BE2C (cell line): ENCODE data around the gene TRAPPC6A.
A peak's percentile ranks its signal among the peaks of the same experiment; 100 is the strongest.

Experiments used
- DNase-seq: peaks from one replicate; pipeline ENCODE4 v3.0.0-alpha.2; 2020
- H3K27me3 ChIP-seq: fragments of 250-450 bp; sonication (Bioruptor Pico); 2 replicates; pipeline ENCODE4 v1.5.1; 2020; ENCODE audit warnings: mild to moderate bottlenecking
- H3K36me3 ChIP-seq: fragments of 250-450 bp; sonication (Bioruptor Pico); 2 replicates; pipeline ENCODE4 v1.5.1; 2020; ENCODE audit warnings: mild to moderate bottlenecking
- H3K4me1 ChIP-seq: fragments of 250-450 bp; sonication (Bioruptor Pico); 2 replicates; pipeline ENCODE4 v1.5.1; 2020
- H3K4me3 ChIP-seq: 2 replicates; pipeline ENCODE4 v1.5.1; 2011; ENCODE audit warnings: low read depth, low read length
- H3K9me3 ChIP-seq: fragments of 250-450 bp; sonication (Bioruptor Pico); 2 replicates; pipeline ENCODE4 v1.5.1; 2020
- CTCF ChIP-seq: IDR thresholded peaks from 2 replicates; pipeline ENCODE4 v1.5.1; 2012; ENCODE audit warnings: mild to moderate bottlenecking, low read depth, low read length

Gene TRAPPC6A

GRCh38 chr19:45206328-45206727 is 28.3 kb upstream of the TRAPPC6A start:
- TF ChIP-seq CTCF, result no peak
- Histone ChIP-seq H3K36me3 (no peaks in the 10 kb centered on the region), H3K27me3 (no peaks in the 10 kb centered on the region; the same call in 1 of the 2 replicates), H3K4me1 (no peaks in the 10 kb centered on the region), H3K9me3 (no peaks in the 10 kb centered on the region), H3K4me3 (no peak overlapping the region)
- DNase-seq, result no peak

- Histone ChIP-seq H3K36me3 (no peaks in the 10 kb centered on the region), H3K9me3 (no peaks in the 10 kb centered on the region), H3K27me3 (no peaks in the 10 kb centered on the region; the same call in 1 of the 2 replicates), H3K4me3 (no peak overlapping the region), H3K4me1 (no peaks in the 10 kb centered on the region)
- TF ChIP-seq CTCF, result no peak
- DNase-seq, result no peak
Measured at GRCh38 chr19:45205810-45206209, 27.8 kb upstream of the TRAPPC6A start.

DNA sequence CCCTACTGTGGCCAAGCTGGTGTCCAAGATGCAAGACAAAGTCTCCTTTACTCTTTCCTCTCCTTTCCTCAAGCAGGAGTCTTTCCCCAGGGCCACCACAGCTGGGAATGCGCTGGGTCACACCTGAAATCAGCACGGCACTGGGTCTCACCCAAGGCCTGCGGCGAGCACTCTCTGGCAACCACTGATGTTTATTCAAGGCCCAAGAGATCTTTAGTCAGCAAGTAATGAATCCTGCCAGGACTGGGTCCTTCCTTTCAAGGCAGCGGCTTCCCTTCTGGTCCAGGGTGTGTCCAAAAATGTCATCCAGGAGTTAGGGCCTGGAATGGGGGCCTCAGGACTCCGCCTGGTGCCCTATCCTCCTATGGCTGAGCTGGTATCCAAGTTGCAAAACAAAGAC is 24.6 kb upstream of the TRAPPC6A start:
- no peaks in the 10 kb centered on the region for H3K36me3 ChIP-seq
- H3K9me3 ChIP-seq, result no peaks in the 10 kb centered on the region
- H3K4me1 ChIP-seq, result no peaks in the 10 kb centered on the region
- DNase-seq, result no peak
- H3K27me3 ChIP-seq, result peaks cover 19% of the 10 kb centered on the region
- no peak overlapping the region for H3K4me3 ChIP-seq
- no peak for TF ChIP-seq CTCF

- TF ChIP-seq CTCF, result peak; percentile 49
- no peaks in the 10 kb centered on the region for H3K4me1 ChIP-seq
- peak; percentile 51 for DNase-seq
- no peaks in the 10 kb centered on the region for H3K36me3 ChIP-seq
- H3K4me3 ChIP-seq, result no peak overlapping the region
- no peaks in the 10 kb centered on the region for H3K9me3 ChIP-seq
- H3K27me3 ChIP-seq, result peaks cover 28% of the 10 kb centered on the region
Measured at GRCh38 chr19:45200568-45200967, 22.5 kb upstream of the TRAPPC6A start.

DNA sequence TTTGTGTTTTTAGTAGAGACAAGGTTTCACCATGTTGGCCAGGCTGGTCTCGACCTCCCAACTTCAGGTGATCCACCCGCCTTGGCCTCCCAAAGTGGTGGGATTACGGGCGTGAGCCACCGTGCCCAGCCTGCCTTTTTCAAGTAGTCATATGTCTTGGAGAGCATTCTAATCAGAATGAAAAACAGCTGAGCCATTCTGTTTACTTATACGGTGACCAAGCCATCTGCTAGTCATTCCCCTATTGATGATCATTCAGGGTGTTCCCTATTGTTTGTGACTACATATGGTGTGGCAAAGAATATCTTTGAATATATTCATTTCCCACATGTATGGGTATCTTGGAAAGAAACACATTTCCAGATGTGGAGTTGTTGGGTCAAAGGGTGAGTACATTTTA is 17.7 kb upstream of the TRAPPC6A start:
- H3K4me3 ChIP-seq, result no peak overlapping the region
- H3K4me1 ChIP-seq, result no peaks in the 10 kb centered on the region
- peaks cover 28% of the 10 kb centered on the region for H3K27me3 ChIP-seq
- no peaks in the 10 kb centered on the region for H3K9me3 ChIP-seq
- no peaks in the 10 kb centered on the region for H3K36me3 ChIP-seq
- DNase-seq, result no peak
- TF ChIP-seq CTCF, result no peak

DNA sequence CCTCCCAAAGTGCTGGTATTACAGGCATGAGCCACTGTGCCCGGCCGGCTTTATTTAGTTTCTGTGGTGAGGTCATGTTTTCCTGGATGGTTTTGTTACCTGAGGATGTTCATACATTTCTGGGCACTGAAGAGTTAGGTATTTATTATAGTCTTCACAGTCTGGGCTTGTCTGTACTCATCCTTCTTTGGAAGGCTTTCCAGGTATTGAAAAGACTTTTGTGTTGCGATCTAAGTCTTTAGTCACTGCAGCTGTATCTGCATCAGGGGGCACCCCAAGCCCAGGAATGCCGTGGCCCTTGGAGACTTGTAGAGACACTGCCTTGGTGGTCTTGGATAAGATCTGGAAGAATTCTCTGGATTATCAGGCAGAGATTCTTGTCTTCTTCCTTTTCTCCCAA is 13.3 kb upstream of the TRAPPC6A start:
- no peaks in the 10 kb centered on the region for H3K4me1 ChIP-seq
- peaks cover 2% of the 10 kb centered on the region; the same call in 1 of the 2 replicates for H3K27me3 ChIP-seq
- H3K9me3 ChIP-seq, result no peaks in the 10 kb centered on the region
- DNase-seq, result no peak
- H3K36me3 ChIP-seq, result no peaks in the 10 kb centered on the region
- TF ChIP-seq CTCF, result no peak
- H3K4me3 ChIP-seq, result no peak overlapping the region
